ENCODE data around the gene FBF1. TPM values are rescaled to one million over a fixed set of nuclear protein-coding genes. Genes with fewer than 3 reads are reported as not detected.
"Not testable (repeated sequence)": the region's sequence is repeated elsewhere in the genome, so short reads cannot be mapped to it uniquely, and the experiment has no call there.

The FBF1 gene
- total RNA-seq, 4 donors from 2014 or later = 2.5 to 6.4 (median 5.8) TPM

DNA sequence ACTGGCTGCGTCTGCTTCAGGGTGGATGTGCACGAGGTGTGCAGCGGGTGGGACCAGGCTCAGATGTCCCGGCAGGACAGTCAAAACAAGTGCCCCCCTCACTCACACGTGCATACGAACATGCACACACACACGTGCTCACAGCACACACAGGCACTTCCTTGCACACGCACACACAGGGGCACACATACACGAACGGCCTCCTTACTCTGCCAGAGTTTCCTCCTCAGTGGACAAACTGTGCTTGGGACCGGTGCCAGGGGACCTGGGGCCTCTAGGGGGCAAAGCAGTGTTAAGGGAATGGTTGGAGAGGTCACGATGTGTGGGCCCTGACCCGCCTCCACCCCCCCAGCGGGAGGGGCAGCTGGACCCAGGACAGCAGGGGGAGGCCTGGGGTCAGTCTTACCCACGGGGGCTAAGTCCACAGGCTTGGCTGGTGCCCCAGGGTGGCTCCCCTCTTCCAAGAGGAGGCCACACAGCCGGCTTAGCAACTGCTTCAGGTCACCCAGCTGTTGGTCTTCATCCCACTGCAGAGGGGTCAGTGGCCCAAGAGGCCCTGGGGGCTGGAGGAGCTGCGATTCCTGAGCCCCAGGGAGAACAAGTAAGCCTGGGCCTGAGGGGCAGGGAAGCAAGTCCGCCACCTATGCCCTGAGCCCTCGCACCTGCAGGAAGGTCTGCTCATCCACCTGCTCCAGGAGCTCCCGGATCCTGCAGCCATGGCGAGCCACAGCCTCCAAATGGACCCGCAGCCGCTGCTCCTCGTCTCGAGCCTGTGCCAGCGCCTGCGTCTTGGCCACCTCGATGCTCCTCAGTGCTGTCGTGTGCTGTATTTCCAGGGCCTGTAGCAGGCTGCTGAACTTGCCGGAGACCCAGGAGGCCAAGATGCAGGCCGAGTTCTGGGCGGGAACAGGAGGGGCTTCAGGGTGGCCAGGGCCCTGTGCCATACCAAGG lies 49.0 kb downstream of the FBF1 start:
- peaks cover 0 to 12% of the 10 kb centered on the region in 2 donors for H3K36me3 ChIP-seq
- H3K27ac ChIP-seq = no peak overlapping the region
- DNase-seq = no peak
- intact Hi-C loops (cut with DNase I; ENCODE audit: low total_unique reads) (no loop called here), in situ Hi-C loops (cut with MboI; ENCODE audit: low sequenced_read_pairs in 4 of 4) (loop anchor here in 1 of 4 donors (25.0 kb wide), 1 partner anchor 130 kb away; the partner anchor contains the start of gene GALK1)
- no peaks in the 10 kb centered on the region for H3K9me3 ChIP-seq
- H3K4me3 ChIP-seq = no peak overlapping the region
- TF ChIP-seq, protein P1, sequence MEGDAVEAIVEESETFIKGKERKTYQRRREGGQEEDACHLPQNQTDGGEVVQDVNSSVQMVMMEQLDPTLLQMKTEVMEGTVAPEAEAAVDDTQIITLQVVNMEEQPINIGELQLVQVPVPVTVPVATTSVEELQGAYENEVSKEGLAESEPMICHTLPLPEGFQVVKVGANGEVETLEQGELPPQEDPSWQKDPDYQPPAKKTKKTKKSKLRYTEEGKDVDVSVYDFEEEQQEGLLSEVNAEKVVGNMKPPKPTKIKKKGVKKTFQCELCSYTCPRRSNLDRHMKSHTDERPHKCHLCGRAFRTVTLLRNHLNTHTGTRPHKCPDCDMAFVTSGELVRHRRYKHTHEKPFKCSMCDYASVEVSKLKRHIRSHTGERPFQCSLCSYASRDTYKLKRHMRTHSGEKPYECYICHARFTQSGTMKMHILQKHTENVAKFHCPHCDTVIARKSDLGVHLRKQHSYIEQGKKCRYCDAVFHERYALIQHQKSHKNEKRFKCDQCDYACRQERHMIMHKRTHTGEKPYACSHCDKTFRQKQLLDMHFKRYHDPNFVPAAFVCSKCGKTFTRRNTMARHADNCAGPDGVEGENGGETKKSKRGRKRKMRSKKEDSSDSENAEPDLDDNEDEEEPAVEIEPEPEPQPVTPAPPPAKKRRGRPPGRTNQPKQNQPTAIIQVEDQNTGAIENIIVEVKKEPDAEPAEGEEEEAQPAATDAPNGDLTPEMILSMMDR (IDR thresholded peaks at IDR 0.05 in 4 of 5, conservative IDR thresholded peaks at IDR 0.05 in 1 of 5) = no peak
- no peak for TF ChIP-seq POLR2A (IDR thresholded peaks at IDR 0.05)
- ATAC-seq = no peak
- H3K27me3 ChIP-seq = no peaks in the 10 kb centered on the region
- peaks cover 10 to 21% of the 10 kb centered on the region in 2 donors for H3K4me1 ChIP-seq

DNA sequence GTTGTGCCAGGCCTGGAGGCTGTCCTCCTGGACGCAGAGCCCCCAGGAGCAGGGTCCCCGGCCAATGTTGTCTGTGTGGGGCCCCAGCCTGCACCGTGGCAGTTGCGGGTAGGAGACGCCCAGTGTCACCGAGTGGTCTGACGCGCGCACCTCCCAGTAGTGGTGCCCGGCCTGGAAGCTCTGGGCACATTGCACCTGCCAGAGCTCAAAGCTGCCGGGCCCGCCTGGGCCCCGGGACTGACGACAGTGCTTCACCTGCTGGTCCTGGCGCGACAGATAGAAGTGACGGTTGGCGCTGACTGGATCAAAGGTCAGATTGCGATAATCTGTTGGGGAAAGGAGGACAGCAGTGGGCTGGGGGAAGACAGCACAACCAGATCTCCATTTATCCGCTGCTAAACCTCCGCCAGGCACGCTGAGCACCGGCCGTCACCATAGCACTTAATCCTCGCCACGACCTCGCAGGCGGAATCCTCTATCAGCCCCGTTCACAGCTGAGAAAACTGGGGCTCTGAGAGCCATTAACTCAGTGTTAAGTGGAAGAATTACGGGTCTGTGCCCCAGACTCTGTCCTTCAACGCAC lies 49.7 kb downstream of the FBF1 start:
- no peaks in the 10 kb centered on the region for H3K27me3 ChIP-seq
- peaks cover 10 to 21% of the 10 kb centered on the region in 2 donors for H3K4me1 ChIP-seq
- DNase-seq (no peak), ATAC-seq (no peak)
- no peak overlapping the region for H3K4me3 ChIP-seq
- peaks cover 0 to 12% of the 10 kb centered on the region in 2 donors for H3K36me3 ChIP-seq
- in situ Hi-C loops (cut with MboI; ENCODE audit: low sequenced_read_pairs in 4 of 4) (loop anchor here in 1 of 4 donors (25.0 kb wide), 1 partner anchor 129 kb away; the partner anchor contains the start of gene GALK1), intact Hi-C loops (cut with DNase I; ENCODE audit: low total_unique reads) (no loop called here)
- TF ChIP-seq POLR2A (IDR thresholded peaks at IDR 0.05) = no peak
- TF ChIP-seq, protein P1 (IDR thresholded peaks at IDR 0.05 in 4 of 5, conservative IDR thresholded peaks at IDR 0.05 in 1 of 5) = no peak
- no peaks in the 10 kb centered on the region for H3K9me3 ChIP-seq
- H3K27ac ChIP-seq = no peak overlapping the region

DNA sequence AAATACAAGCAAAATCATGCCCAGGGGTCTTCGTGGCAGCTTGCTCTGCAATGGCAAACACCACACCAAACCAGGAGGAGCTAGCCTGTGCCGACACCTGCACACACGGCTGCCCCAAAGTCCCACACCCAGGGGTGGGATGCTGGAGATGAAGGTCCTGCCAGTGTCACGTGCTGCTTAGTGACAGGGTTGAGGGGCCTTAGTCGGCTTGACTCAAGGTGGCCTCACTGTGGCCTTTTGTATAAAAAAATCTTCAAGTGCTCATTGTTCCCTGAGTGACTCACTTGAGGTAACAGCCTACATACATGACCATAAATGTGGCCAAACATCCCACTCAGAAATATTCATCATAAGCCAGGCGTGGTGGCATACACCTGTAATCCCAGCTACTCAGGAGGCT lies 51.4 kb downstream of the FBF1 start:
- Histone ChIP-seq H3K27ac (no peak overlapping the region), H3K4me1 (peaks cover 0 to 5% of the 10 kb centered on the region in 2 donors), H3K9me3 (no peaks in the 10 kb centered on the region), H3K4me3 (no peak overlapping the region), H3K27me3 (no peaks in the 10 kb centered on the region), H3K36me3 (peaks cover 0 to 12% of the 10 kb centered on the region in 2 donors)
- TF ChIP-seq, protein P1 (IDR thresholded peaks at IDR 0.05 in 4 of 5, conservative IDR thresholded peaks at IDR 0.05 in 1 of 5) = no peak
- no peak for TF ChIP-seq POLR2A (IDR thresholded peaks at IDR 0.05)
- DNase-seq (no peak), ATAC-seq (no peak)
- intact Hi-C loops (cut with DNase I; ENCODE audit: low total_unique reads) (no loop called here), in situ Hi-C loops (cut with MboI; ENCODE audit: low sequenced_read_pairs in 4 of 4) (loop anchor here in 1 of 4 donors (25.0 kb wide), 1 partner anchor 127 kb away; the partner anchor contains the start of gene GALK1)

DNA sequence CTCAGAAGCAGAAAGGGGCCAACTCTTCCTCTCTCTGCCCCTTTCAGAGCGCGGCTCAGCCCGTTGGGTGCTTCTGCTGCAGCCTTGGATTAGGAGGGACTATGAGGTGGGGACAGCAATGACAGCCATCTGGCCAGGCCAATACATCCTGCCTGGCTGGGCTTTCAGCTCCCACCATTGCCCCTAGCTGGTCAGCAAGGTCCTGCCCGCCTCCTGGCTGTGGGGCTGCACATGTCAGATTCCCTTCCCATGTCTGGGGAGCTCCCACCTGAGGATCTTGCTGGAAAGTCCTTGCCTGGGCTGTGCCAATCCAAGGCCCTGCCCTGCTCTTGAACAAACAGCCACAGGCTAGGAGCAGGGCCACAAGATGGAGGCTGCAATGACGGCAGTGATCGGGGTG lies 52.4 kb downstream of the FBF1 start:
- no peak overlapping the region for H3K27ac ChIP-seq
- DNase-seq (no peak), ATAC-seq (no peak)
- no peak overlapping the region for H3K4me3 ChIP-seq
- intact Hi-C loops (cut with DNase I; ENCODE audit: low total_unique reads) (no loop called here), in situ Hi-C loops (cut with MboI; ENCODE audit: low sequenced_read_pairs in 4 of 4) (loop anchor here in 1 of 4 donors (25.0 kb wide), 1 partner anchor 126 kb away; the partner anchor contains the start of gene GALK1)
- TF ChIP-seq, protein P1 (IDR thresholded peaks at IDR 0.05 in 4 of 5, conservative IDR thresholded peaks at IDR 0.05 in 1 of 5) = no peak
- no peak for TF ChIP-seq POLR2A (IDR thresholded peaks at IDR 0.05)
- H3K36me3 ChIP-seq = peaks cover 0 to 12% of the 10 kb centered on the region in 2 donors
- no peaks in the 10 kb centered on the region for H3K27me3 ChIP-seq
- H3K4me1 ChIP-seq = no peaks in the 10 kb centered on the region
- H3K9me3 ChIP-seq = no peaks in the 10 kb centered on the region

DNA sequence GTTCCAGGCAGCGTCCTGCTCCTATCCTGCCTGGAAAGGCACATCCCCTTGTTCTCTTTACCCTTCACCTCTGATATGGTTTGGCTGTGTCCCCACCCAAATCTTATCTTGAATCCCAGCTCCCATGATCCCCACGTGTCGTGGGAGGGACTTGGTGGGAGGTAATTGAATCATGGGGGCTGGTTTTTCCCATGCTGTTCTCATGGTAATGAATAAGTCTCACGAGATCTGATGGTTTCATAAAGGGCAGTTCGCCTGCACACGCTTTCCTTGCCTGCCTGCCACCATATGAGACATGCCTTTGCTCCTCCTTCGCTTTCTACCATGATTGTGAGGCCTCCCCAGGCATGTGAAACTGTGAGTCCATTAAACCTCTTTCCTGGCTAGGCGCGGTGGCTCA lies 55.0 kb downstream of the FBF1 start:
- intact Hi-C loops (cut with DNase I; ENCODE audit: low total_unique reads); DNase-seq; H3K9me3 ChIP-seq; ATAC-seq; H3K4me3 ChIP-seq; H3K36me3 ChIP-seq; H3K27me3 ChIP-seq; H3K27ac ChIP-seq; H3K4me1 ChIP-seq: not testable (repeated sequence)
- in situ Hi-C loops (cut with MboI; ENCODE audit: low sequenced_read_pairs in 4 of 4) = loop anchor here in 1 of 4 donors (25.0 kb wide), 1 partner anchor 124 kb away; the partner anchor contains the start of gene GALK1
